Stomach (tissue), 9 donors: ENCODE measurements around the gene SLC28A1. TPM values are rescaled to one million over a fixed set of nuclear protein-coding genes. Genes with fewer than 3 reads are reported as not detected.

Source experiments
- DNase-seq, 2 donors: peaks; one replicate each; pipeline versions ENCODE4 v3.0.0 to v3.0.0-alpha.2; 2013 to 2019
- H3K27ac ChIP-seq, 5 donors: fragments of 200-600 bp in 4 of 5; sonication (generic) in 4 of 5; one replicate each; pipeline ENCODE4 v1.5.1; 2013 to 2019; ENCODE audit warnings: mild to moderate bottlenecking in 1 of 5, moderate library complexity in 1 of 5
- H3K27me3 ChIP-seq, 3 donors: fragments of 200-600 bp; sonication (generic); one replicate each; pipeline ENCODE4 v1.5.1; 2017 to 2019; ENCODE audit warnings: mixed run types in 1 of 3
- H3K36me3 ChIP-seq, 4 donors: fragments of 200-600 bp; sonication (generic); 1 replicate in 3 of 4; 2 replicates in 1 of 4; pipeline ENCODE4 v1.5.1; 2016 to 2019
- H3K4me1 ChIP-seq, 4 donors: fragments of 200-600 bp; sonication (generic); one replicate each; pipeline ENCODE4 v1.5.1; 2016 to 2019
- H3K4me3 ChIP-seq, 4 donors: fragments of 200-600 bp; sonication (generic) in 3 of 4; one replicate each; pipeline ENCODE4 v1.5.1; 2016 to 2019; ENCODE audit warnings: mild to moderate bottlenecking in 1 of 4
- H3K9me3 ChIP-seq, 4 donors: fragments of 200-600 bp; sonication (generic); one replicate each; pipeline ENCODE4 v1.5.1; 2016 to 2019
- EP300 ChIP-seq: sonication (generic); formaldehyde crosslinking; IDR thresholded peaks from one replicate; pipeline ENCODE4 v1.6.1; 2017; ENCODE audit warnings: antibody characterized with exemption
- POLR2A ChIP-seq, 4 donors: fragments of 450-650 bp; IDR thresholded peaks; one replicate each; pipeline ENCODE4 v1.6.1; 2016; ENCODE audit warnings: antibody characterized with exemption in 4 of 4, control low read depth in 2 of 4, mild to moderate bottlenecking in 1 of 4, moderate library complexity in 1 of 4
- POLR2AphosphoS5 ChIP-seq, 3 donors: sonication (generic); formaldehyde crosslinking; IDR thresholded peaks; one replicate each; pipeline ENCODE4 v1.6.1; 2016; ENCODE audit warnings: antibody characterized with exemption in 3 of 3
- WGBS, 5 donors: extraction: QIAGEN DNeasy Blood & Tissue Kit in 3 of 5; methylation state at CpG; one replicate each; pipeline versions ENCODE4 v1.1.5 to v1.1.7; 2013 to 2018; 5-methylcytosine and 5-hydroxymethylcytosine counted together
- intact Hi-C: fragments of 100-400 bp; cut with DNase I; formaldehyde crosslinking; loops from one replicate; pipeline ENCODE4 v1.15.1; 2023; ENCODE audit warnings: low total_unique reads
- polyA plus RNA-seq, 3 donors: library from polyadenylated mRNA; stranded (reverse); fragments of 200-250 nt; gene quantifications; one replicate each; pipeline ENCODE4 v1.2.3, GENCODE V29; 2013
- total RNA-seq, 5 donors: library from RNA; depleted of rRNA; stranded (reverse); fragments of >200 nt; gene quantifications; one replicate each; pipeline versions ENCODE4 v1.1.0 to v1.2.3, GENCODE V29; 2014 to 2016
- TF ChIP-seq, protein P1 (sequence below), 7 experiments: fragments of 450-650 bp in 4 of 7; fragments of 200-600 bp in 3 of 7; sonication (generic) in 3 of 7; IDR thresholded peaks; one replicate each; pipeline ENCODE4 v1.5.1; 2016 to 2019; ENCODE audit warnings: antibody characterized with exemption in 7 of 7, control low read depth in 2 of 7, mild to moderate bottlenecking in 1 of 7
- donor health status: healthy with polysubstance abuse.
- donor health status: Bipolar disorder and iron deficiency.
- donor health status: healthy.

SLC28A1 gene
- total and polyA plus RNA-seq, 8 donors, result 0.92 TPM; not detected in 7

DNA sequence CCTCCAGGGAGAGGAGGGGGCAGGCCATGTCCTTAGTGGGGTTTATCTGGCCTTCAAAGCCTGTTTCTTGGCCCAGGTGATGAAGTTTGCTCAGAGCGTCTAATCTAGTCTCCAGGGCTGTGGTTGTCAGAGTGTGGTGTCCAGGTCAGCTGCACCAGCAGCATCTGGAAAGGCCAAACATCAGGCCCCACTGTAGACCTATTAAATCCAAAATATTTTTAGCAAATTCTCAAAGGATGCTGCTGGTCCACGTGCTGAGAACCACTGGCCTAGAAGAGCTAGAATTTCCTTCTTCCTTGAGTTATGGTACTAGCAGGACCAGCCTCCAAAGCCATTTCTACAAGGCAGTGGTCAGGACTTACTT, 28.9 kb downstream of the SLC28A1 start:
- intact Hi-C loops, result no loop called here
- 68 to 87% (median 78%) methylated on average over 2 of the region's 2 CpGs for WGBS, 5 donors
- peak overlapping the region in 4 of 5 donors; percentile 74 to 89 (median 84) for H3K27ac ChIP-seq
- H3K4me1 ChIP-seq, result peaks cover 15 to 46% (median 41%) of the 10 kb centered on the region in 4 donors
- H3K36me3 ChIP-seq, result no peaks in the 10 kb centered on the region
- TF ChIP-seq POLR2A (IDR thresholded peaks at IDR 0.05) (no peak), POLR2AphosphoS5 (IDR thresholded peaks at IDR 0.05) (no peak), EP300 (no peak)
- TF ChIP-seq, protein P1, sequence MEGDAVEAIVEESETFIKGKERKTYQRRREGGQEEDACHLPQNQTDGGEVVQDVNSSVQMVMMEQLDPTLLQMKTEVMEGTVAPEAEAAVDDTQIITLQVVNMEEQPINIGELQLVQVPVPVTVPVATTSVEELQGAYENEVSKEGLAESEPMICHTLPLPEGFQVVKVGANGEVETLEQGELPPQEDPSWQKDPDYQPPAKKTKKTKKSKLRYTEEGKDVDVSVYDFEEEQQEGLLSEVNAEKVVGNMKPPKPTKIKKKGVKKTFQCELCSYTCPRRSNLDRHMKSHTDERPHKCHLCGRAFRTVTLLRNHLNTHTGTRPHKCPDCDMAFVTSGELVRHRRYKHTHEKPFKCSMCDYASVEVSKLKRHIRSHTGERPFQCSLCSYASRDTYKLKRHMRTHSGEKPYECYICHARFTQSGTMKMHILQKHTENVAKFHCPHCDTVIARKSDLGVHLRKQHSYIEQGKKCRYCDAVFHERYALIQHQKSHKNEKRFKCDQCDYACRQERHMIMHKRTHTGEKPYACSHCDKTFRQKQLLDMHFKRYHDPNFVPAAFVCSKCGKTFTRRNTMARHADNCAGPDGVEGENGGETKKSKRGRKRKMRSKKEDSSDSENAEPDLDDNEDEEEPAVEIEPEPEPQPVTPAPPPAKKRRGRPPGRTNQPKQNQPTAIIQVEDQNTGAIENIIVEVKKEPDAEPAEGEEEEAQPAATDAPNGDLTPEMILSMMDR (IDR thresholded peaks at IDR 0.05), result no peak
- no peaks in the 10 kb centered on the region for H3K9me3 ChIP-seq
- no peak overlapping the region for H3K4me3 ChIP-seq
- H3K27me3 ChIP-seq, result no peaks in the 10 kb centered on the region
- no peak for DNase-seq

DNA sequence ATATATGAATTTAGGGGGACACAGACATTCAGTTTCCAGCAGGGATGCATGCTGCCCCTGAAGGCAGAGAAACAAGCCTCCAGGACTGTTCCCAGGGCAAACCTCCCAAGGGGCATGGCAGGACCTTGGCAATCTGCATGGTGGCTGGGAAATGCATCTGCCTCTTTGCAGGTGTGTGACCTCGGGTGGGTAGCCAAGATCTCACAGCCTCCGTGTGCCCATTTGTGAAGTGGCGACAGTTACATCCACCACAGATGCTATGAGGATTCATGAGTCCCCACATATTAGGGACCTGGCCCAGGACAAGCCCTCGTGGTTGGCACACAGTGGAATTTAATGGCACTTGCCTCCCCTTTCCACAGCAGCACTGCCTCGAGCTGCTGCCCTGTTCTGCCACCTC, 29.9 kb downstream of the SLC28A1 start:
- DNase-seq, result no peak
- Histone ChIP-seq H3K36me3 (no peaks in the 10 kb centered on the region), H3K4me3 (no peak overlapping the region), H3K4me1 (peaks cover 15 to 42% (median 39%) of the 10 kb centered on the region in 4 donors), H3K27me3 (no peaks in the 10 kb centered on the region), H3K27ac (peak overlapping the region in 3 of 5 donors; percentile 41 to 77 (median 48)), H3K9me3 (no peaks in the 10 kb centered on the region)
- no peak for TF ChIP-seq EP300
- no peak for TF ChIP-seq POLR2AphosphoS5 (IDR thresholded peaks at IDR 0.05)
- TF ChIP-seq, protein P1 (IDR thresholded peaks at IDR 0.05), result no peak
- TF ChIP-seq POLR2A (IDR thresholded peaks at IDR 0.05), result no peak
- intact Hi-C loops, result no loop called here
- 75 to 92% (median 82%) methylated on average over 4 to 5 of the region's 5 CpGs for WGBS, 5 donors

DNA sequence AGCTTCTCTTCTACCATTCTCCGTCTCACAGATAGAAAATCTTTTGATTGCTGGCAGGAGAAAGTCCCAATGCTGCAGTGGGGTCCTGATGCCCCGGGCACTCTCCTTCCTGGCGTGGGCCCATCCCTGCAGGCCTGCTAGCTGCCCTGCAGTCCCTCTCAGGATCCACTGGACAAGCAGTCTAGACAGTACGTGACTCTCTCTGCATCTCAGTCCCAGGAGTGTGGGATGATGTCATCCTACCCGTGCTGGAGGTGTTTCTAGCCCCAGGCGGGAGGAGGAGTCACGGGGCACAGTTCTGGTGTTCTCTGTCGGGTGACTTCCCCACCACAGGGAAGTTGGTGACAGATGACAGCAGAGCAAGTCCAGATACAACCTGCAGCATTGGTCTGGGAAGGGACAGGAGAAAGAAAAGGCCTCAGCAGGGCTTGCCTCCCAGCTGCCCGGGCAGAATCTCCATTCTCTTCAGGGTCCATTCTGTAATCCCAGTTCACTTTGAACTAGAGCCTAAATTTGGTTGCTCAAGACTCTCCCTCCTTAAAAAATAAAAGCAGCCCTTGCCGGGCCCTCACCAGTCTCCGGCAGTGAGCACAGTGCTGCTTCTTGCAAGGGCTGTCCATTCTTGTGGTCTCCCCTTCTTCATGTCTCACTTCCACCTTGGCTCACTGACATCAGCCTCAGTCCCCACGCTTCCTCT, 30.6 kb downstream of the SLC28A1 start:
- Histone ChIP-seq H3K27me3 (no peaks in the 10 kb centered on the region), H3K36me3 (no peaks in the 10 kb centered on the region), H3K4me3 (no peak overlapping the region), H3K4me1 (peaks cover 15 to 42% (median 39%) of the 10 kb centered on the region in 4 donors), H3K9me3 (no peaks in the 10 kb centered on the region), H3K27ac (peak overlapping the region in 4 of 5 donors; percentile 41 to 77 (median 47))
- intact Hi-C loops, result no loop called here
- TF ChIP-seq POLR2A (IDR thresholded peaks at IDR 0.05) (no peak), POLR2AphosphoS5 (IDR thresholded peaks at IDR 0.05) (peak in 2 of 3 donors; percentile 11 to 46)
- WGBS, 5 donors, result 43 to 73% (median 63%) methylated on average over 12 of the region's 12 CpGs
- peak; percentile 30 to 85 for DNase-seq

DNA sequence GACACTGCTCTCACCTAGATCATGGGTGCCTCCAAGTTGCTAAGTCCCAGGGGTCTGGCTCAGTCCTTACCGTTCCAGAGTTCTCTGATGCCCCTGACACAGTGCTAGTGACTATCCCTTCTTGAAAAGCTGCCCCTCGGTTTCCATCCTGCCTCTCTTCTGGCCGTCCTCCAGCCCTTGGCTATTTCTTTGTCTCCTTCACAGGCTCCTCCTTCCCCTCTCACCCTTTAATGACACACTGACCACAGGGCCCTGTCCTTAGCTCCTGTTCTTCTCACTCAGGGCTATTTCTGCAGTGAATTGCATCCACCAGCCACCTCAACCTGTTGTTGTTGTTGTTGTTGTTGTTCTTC, 31.1 kb downstream of the SLC28A1 start:
- 66 to 77% (median 75%) methylated on average over 3 of the region's 3 CpGs for WGBS, 5 donors
- Histone ChIP-seq H3K27me3 (no peaks in the 10 kb centered on the region), H3K4me1 (peaks cover 15 to 42% (median 39%) of the 10 kb centered on the region in 4 donors), H3K27ac (peak overlapping the region in 4 of 5 donors; percentile 41 to 77 (median 47)), H3K4me3 (no peak overlapping the region), H3K9me3 (no peaks in the 10 kb centered on the region), H3K36me3 (no peaks in the 10 kb centered on the region)
- intact Hi-C loops, result no loop called here
- no peak for DNase-seq
- TF ChIP-seq EP300 (no peak), POLR2AphosphoS5 (IDR thresholded peaks at IDR 0.05) (no peak), POLR2A (IDR thresholded peaks at IDR 0.05) (no peak)
- TF ChIP-seq, protein P1 (IDR thresholded peaks at IDR 0.05), result no peak

DNA sequence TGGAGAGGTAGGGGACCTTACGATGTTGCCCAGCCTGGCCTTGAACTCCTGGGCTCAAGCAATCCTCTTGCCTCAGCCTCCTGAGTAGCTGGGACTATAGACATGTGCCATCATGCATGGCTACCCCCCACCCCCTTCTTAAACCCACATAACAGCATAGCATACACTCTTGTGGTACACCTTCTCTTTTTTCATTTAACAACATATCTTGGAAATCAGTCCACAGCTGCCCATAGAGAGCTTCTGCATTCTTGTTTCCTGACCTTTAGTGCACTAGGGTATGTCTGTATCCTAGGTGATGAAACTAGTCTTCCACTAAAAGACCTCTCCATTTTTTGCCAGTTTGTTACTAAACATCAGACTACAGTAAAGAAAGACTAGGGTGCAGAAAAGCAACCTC, 33.0 kb downstream of the SLC28A1 start:
- DNase-seq, result no peak
- WGBS, 5 donors, result 88 to 100% (median 92%) methylated on average over 1 of the region's 1 CpG
- Histone ChIP-seq H3K4me3 (no peak overlapping the region), H3K27me3 (no peaks in the 10 kb centered on the region), H3K9me3 (no peaks in the 10 kb centered on the region), H3K27ac (no peak overlapping the region), H3K36me3 (no peaks in the 10 kb centered on the region), H3K4me1 (peaks cover 0 to 24% (median 21%) of the 10 kb centered on the region in 4 donors)
- intact Hi-C loops, result no loop called here
- TF ChIP-seq, protein P1 (IDR thresholded peaks at IDR 0.05), result no peak
- no peak for TF ChIP-seq EP300
- TF ChIP-seq POLR2A (IDR thresholded peaks at IDR 0.05), result no peak
- no peak for TF ChIP-seq POLR2AphosphoS5 (IDR thresholded peaks at IDR 0.05)
